ENCODE data around the gene OR4K13.

The OR4K13 gene

GRCh38 chr14:20044243-20044642 is 8.4 kb upstream of the OR4K13 start:
- no peak overlapping the region for H2AFZ ChIP-seq (ENCODE audit: low read depth, low read length, severe bottlenecking)
- no peaks in the 10 kb centered on the region for H3K79me2 ChIP-seq (ENCODE audit: insufficient read depth, low read length)
- H3F3A ChIP-seq (ENCODE audit: insufficient read depth): no peaks in the 10 kb centered on the region
- H3K27ac ChIP-seq (ENCODE audit: low read depth, low read length): no peak overlapping the region
- no peaks in the 10 kb centered on the region for H3K9me3 ChIP-seq (ENCODE audit: insufficient read depth, low read length)
- TF ChIP-seq, protein P1, sequence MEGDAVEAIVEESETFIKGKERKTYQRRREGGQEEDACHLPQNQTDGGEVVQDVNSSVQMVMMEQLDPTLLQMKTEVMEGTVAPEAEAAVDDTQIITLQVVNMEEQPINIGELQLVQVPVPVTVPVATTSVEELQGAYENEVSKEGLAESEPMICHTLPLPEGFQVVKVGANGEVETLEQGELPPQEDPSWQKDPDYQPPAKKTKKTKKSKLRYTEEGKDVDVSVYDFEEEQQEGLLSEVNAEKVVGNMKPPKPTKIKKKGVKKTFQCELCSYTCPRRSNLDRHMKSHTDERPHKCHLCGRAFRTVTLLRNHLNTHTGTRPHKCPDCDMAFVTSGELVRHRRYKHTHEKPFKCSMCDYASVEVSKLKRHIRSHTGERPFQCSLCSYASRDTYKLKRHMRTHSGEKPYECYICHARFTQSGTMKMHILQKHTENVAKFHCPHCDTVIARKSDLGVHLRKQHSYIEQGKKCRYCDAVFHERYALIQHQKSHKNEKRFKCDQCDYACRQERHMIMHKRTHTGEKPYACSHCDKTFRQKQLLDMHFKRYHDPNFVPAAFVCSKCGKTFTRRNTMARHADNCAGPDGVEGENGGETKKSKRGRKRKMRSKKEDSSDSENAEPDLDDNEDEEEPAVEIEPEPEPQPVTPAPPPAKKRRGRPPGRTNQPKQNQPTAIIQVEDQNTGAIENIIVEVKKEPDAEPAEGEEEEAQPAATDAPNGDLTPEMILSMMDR (IDR thresholded peaks at IDR 0.05; ENCODE audit: insufficient read depth, low read length, poor library complexity, severe bottlenecking): no peak
- no peak for TF ChIP-seq EZH2phosphoT487 (conservative IDR thresholded peaks at IDR 0.05; ENCODE audit: low read length)
- no peaks in the 10 kb centered on the region for H3K9me2 ChIP-seq (replicated peaks; ENCODE audit: insufficient read depth, low read length)
- no peak overlapping the region for H3K4me2 ChIP-seq (ENCODE audit: low read depth, low read length, poor library complexity, severe bottlenecking)
- no peak overlapping the region for H3K4me3 ChIP-seq (ENCODE audit: insufficient read depth, low read length, poor library complexity, severe bottlenecking)
- H3K27me3 ChIP-seq (ENCODE audit: low read length): no peaks in the 10 kb centered on the region
- no peak overlapping the region for H3K9ac ChIP-seq (ENCODE audit: low read length)
- H4K20me1 ChIP-seq (ENCODE audit: low read depth, low read length): no peaks in the 10 kb centered on the region
- no peaks in the 10 kb centered on the region for H3K36me3 ChIP-seq (ENCODE audit: low read length)

DNA sequence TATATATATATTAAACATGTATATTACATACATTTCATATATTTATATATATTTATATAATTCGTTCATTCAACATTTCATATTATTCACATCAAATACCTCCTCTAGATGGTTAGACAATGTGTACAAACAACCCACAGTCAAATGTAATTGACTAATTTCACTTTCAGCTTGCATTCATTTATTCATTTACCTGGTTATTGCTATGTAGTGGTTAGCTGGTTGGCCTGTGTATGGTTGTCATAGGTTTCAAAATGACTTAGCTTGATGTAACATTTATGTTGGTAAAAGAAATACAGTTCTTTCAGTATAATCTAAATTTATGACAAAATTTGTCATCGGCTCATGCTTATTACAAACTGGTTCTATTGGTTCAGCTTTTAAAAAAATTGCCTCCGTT is 389 bp downstream of the OR4K13 start:
- Histone ChIP-seq H3K36me3 (ENCODE audit: low read length) (no peaks in the 10 kb centered on the region), H3K4me2 (ENCODE audit: low read depth, low read length, poor library complexity, severe bottlenecking) (no peak overlapping the region), H3K9ac (ENCODE audit: low read length) (no peak overlapping the region), H3F3A (ENCODE audit: insufficient read depth) (no peaks in the 10 kb centered on the region), H3K27me3 (ENCODE audit: low read length) (no peaks in the 10 kb centered on the region), H3K4me3 (ENCODE audit: insufficient read depth, low read length, poor library complexity, severe bottlenecking) (no peak overlapping the region), H3K79me2 (ENCODE audit: insufficient read depth, low read length) (no peaks in the 10 kb centered on the region), H3K9me3 (ENCODE audit: insufficient read depth, low read length) (no peaks in the 10 kb centered on the region), H2AFZ (ENCODE audit: low read depth, low read length, severe bottlenecking) (no peak overlapping the region), H4K20me1 (ENCODE audit: low read depth, low read length) (no peaks in the 10 kb centered on the region), H3K27ac (ENCODE audit: low read depth, low read length) (no peak overlapping the region), H3K9me2 (replicated peaks; ENCODE audit: insufficient read depth, low read length) (no peaks in the 10 kb centered on the region)
- TF ChIP-seq, protein P1 (IDR thresholded peaks at IDR 0.05; ENCODE audit: insufficient read depth, low read length, poor library complexity, severe bottlenecking): no peak
- TF ChIP-seq EZH2phosphoT487 (conservative IDR thresholded peaks at IDR 0.05; ENCODE audit: low read length): no peak

DNA sequence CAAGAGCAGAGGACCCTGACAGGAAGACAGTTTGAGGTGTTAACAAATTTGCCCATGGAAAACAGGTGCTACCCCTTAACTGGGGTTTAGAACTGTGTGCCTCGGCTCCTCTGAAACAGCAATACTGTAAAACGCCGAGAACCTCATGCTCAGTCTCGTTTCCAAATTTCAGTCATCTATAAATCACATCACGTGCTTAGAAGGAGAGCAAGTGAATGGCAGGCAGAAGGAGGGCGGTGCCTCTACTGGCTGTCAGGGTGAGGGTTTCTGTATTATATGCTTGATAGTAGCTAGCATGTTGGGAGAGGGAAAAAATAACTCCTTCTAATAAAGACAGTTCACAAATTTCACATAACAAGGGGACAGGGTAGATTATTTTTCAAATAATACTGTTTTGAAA is 4.8 kb downstream of the OR4K13 start:
- Histone ChIP-seq H3K9me3 (ENCODE audit: insufficient read depth, low read length) (no peaks in the 10 kb centered on the region), H3K27me3 (ENCODE audit: low read length) (no peaks in the 10 kb centered on the region), H3K79me2 (ENCODE audit: insufficient read depth, low read length) (no peaks in the 10 kb centered on the region), H3K36me3 (ENCODE audit: low read length) (no peaks in the 10 kb centered on the region), H3F3A (ENCODE audit: insufficient read depth) (no peaks in the 10 kb centered on the region), H4K20me1 (ENCODE audit: low read depth, low read length) (no peaks in the 10 kb centered on the region), H3K9ac (ENCODE audit: low read length) (no peak overlapping the region), H3K4me3 (ENCODE audit: insufficient read depth, low read length, poor library complexity, severe bottlenecking) (no peak overlapping the region), H3K4me2 (ENCODE audit: low read depth, low read length, poor library complexity, severe bottlenecking) (no peak overlapping the region), H2AFZ (ENCODE audit: low read depth, low read length, severe bottlenecking) (no peak overlapping the region), H3K9me2 (replicated peaks; ENCODE audit: insufficient read depth, low read length) (no peaks in the 10 kb centered on the region), H3K27ac (ENCODE audit: low read depth, low read length) (no peak overlapping the region)
- no peak for TF ChIP-seq EZH2phosphoT487 (conservative IDR thresholded peaks at IDR 0.05; ENCODE audit: low read length)
- TF ChIP-seq, protein P1 (IDR thresholded peaks at IDR 0.05; ENCODE audit: insufficient read depth, low read length, poor library complexity, severe bottlenecking): no peak
